ENCODE data around the gene DOCK4. TPM values are rescaled to one million over a fixed set of nuclear protein-coding genes. Genes with fewer than 3 reads are reported as not detected.

DOCK4 gene
- polyA plus RNA-seq, 2 of the 4 experiments (the other 2 are of a cell fraction) = 13.7 to 15.7 TPM

DNA sequence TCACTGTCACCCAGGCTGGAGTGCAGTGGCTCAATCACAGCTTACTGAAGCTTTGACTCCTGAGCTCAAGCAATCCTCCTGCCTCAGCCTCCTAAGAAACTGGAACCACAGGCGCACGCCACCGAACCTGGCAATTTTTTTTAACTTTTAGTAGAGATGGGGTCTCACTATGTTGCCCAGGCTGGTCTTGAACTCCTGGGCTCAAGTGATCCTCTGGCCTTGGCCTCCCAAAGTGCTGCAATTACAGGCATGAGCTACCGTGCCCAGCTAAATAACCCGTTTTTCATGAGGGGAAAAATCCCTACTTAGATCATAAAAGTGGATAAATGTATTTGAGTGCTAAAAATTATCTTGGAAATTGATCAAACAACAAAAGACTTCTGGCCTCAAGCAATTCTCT lies 443.4 kb downstream of the DOCK4 start:
- CTCF ChIA-PET = interaction anchor here (0.9 to 6.2 kb wide), 41 partner anchors 10 to 778 kb away, joined by 3 to 36 read pairs (median 5); partner anchors contain the start of gene LSMEM1
- H3K4me2 ChIP-seq = no peak overlapping the region
- no peak for DNase-seq (ENCODE audit: low read depth in 1 of 2, low spot score in 1 of 2)
- no peak for ATAC-seq
- H3K27ac ChIP-seq = no peak overlapping the region
- H3K4me3 ChIP-seq = no peak overlapping the region
- 63% methylated on average over 5 of the region's 5 CpGs for WGBS (ENCODE audit: missing lambda C conversion rate)
- H3K4me1 ChIP-seq = no peaks in the 10 kb centered on the region; the same call in 2 of the 3 replicates
- FAIRE-seq = no peak
- POLR2A ChIA-PET = interaction anchor here (1.0 to 1.3 kb wide), 2 partner anchors 92 to 688 kb away, joined by 4 to 5 read pairs; partner anchors contain the start of gene IFRD1
- H3K9me3 ChIP-seq = no peaks in the 10 kb centered on the region
- TF ChIP-seq HOXA7 (CRISPR knock-in tag; IDR thresholded peaks at IDR 0.05) = no peak
- TF ChIP-seq BHLHE40 (IDR thresholded peaks at IDR 0.05; ENCODE audit: low read depth, low read length) = no peak
- no peak for TF ChIP-seq PHF8 (IDR thresholded peaks at IDR 0.05; ENCODE audit: borderline replicate concordance, low read depth)
- TF ChIP-seq MAFK (IDR thresholded peaks at IDR 0.05; ENCODE audit: partially characterized antibody) = no peak
- TF ChIP-seq, protein P1, sequence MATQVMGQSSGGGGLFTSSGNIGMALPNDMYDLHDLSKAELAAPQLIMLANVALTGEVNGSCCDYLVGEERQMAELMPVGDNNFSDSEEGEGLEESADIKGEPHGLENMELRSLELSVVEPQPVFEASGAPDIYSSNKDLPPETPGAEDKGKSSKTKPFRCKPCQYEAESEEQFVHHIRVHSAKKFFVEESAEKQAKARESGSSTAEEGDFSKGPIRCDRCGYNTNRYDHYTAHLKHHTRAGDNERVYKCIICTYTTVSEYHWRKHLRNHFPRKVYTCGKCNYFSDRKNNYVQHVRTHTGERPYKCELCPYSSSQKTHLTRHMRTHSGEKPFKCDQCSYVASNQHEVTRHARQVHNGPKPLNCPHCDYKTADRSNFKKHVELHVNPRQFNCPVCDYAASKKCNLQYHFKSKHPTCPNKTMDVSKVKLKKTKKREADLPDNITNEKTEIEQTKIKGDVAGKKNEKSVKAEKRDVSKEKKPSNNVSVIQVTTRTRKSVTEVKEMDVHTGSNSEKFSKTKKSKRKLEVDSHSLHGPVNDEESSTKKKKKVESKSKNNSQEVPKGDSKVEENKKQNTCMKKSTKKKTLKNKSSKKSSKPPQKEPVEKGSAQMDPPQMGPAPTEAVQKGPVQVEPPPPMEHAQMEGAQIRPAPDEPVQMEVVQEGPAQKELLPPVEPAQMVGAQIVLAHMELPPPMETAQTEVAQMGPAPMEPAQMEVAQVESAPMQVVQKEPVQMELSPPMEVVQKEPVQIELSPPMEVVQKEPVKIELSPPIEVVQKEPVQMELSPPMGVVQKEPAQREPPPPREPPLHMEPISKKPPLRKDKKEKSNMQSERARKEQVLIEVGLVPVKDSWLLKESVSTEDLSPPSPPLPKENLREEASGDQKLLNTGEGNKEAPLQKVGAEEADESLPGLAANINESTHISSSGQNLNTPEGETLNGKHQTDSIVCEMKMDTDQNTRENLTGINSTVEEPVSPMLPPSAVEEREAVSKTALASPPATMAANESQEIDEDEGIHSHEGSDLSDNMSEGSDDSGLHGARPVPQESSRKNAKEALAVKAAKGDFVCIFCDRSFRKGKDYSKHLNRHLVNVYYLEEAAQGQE (IDR thresholded peaks at IDR 0.05) = no peak
- TF ChIP-seq RARB (CRISPR knock-in tag; IDR thresholded peaks at IDR 0.05) = no peak
- TF ChIP-seq JUN (IDR thresholded peaks at IDR 0.05) = no peak
- TF ChIP-seq TFCP2L1 (CRISPR knock-in tag; IDR thresholded peaks at IDR 0.05) = no peak
- TF ChIP-seq ZNF302 (CRISPR knock-in tag; IDR thresholded peaks at IDR 0.05) = no peak
- TF ChIP-seq EP300 (IDR thresholded peaks at IDR 0.05) = no peak
- TF ChIP-seq KDM5A (IDR thresholded peaks at IDR 0.05) = no peak
- no peak for TF ChIP-seq RNF2 (IDR thresholded peaks at IDR 0.05; ENCODE audit: borderline replicate concordance, low read depth)
- TF ChIP-seq ZSCAN20 (CRISPR knock-in tag; IDR thresholded peaks at IDR 0.05) = no peak
- no peak for TF ChIP-seq MYC (IDR thresholded peaks at IDR 0.05; ENCODE audit: borderline replicate concordance, low read length)
- TF ChIP-seq GATA3 (IDR thresholded peaks at IDR 0.05; ENCODE audit: borderline replicate concordance) = no peak
- no peak for TF ChIP-seq NPAS2 (CRISPR knock-in tag; IDR thresholded peaks at IDR 0.05; ENCODE audit: borderline replicate concordance)

DNA sequence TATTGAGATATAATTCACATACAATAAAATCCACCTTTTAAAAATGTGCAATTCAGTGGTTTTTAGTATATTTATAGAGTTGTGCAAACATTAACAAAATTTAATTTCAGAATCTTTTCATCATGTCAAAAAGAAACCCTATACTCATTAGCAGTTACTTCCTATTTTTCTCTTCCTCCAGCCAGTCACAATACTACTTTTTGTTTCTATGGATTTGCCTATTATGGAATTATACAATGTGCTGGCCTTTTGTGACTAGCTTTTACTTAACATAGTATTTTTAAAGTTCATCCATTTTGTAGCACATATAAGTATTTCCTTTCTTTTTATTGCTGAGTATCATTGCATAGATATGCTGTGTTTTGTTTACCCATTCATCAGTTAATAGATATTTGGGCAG lies 444.0 kb downstream of the DOCK4 start:
- ATAC-seq = no peak
- TF ChIP-seq, protein P2, sequence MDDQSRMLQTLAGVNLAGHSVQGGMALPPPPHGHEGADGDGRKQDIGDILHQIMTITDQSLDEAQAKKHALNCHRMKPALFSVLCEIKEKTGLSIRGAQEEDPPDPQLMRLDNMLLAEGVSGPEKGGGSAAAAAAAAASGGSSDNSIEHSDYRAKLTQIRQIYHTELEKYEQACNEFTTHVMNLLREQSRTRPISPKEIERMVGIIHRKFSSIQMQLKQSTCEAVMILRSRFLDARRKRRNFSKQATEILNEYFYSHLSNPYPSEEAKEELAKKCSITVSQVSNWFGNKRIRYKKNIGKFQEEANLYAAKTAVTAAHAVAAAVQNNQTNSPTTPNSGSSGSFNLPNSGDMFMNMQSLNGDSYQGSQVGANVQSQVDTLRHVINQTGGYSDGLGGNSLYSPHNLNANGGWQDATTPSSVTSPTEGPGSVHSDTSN (IDR thresholded peaks at IDR 0.05) = no peak
- TF ChIP-seq CBX2 (IDR thresholded peaks at IDR 0.05; ENCODE audit: borderline replicate concordance, low read depth) (no peak), FOSL2 (IDR thresholded peaks at IDR 0.05) (no peak), FOSL2 (CRISPR knock-in tag; IDR thresholded peaks at IDR 0.05) (no peak), ZC3H11A (IDR thresholded peaks at IDR 0.05) (no peak), HOXB5 (CRISPR knock-in tag; IDR thresholded peaks at IDR 0.05) (no peak), POLR2AphosphoS2 (conservative IDR thresholded peaks at IDR 0.05; ENCODE audit: low read length) (no peak), ZFP36 (IDR thresholded peaks at IDR 0.05; ENCODE audit: borderline replicate concordance, partially characterized antibody) (no peak), HOXA7 (CRISPR knock-in tag; IDR thresholded peaks at IDR 0.05) (no peak)
- TF ChIP-seq, protein P3, sequence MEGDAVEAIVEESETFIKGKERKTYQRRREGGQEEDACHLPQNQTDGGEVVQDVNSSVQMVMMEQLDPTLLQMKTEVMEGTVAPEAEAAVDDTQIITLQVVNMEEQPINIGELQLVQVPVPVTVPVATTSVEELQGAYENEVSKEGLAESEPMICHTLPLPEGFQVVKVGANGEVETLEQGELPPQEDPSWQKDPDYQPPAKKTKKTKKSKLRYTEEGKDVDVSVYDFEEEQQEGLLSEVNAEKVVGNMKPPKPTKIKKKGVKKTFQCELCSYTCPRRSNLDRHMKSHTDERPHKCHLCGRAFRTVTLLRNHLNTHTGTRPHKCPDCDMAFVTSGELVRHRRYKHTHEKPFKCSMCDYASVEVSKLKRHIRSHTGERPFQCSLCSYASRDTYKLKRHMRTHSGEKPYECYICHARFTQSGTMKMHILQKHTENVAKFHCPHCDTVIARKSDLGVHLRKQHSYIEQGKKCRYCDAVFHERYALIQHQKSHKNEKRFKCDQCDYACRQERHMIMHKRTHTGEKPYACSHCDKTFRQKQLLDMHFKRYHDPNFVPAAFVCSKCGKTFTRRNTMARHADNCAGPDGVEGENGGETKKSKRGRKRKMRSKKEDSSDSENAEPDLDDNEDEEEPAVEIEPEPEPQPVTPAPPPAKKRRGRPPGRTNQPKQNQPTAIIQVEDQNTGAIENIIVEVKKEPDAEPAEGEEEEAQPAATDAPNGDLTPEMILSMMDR (IDR thresholded peaks at IDR 0.05) = no peak
- TF ChIP-seq, protein P4, sequence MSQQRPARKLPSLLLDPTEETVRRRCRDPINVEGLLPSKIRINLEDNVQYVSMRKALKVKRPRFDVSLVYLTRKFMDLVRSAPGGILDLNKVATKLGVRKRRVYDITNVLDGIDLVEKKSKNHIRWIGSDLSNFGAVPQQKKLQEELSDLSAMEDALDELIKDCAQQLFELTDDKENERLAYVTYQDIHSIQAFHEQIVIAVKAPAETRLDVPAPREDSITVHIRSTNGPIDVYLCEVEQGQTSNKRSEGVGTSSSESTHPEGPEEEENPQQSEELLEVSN (IDR thresholded peaks at IDR 0.05; ENCODE audit: borderline replicate concordance, low read depth) = no peak
- TF ChIP-seq, protein P5, sequence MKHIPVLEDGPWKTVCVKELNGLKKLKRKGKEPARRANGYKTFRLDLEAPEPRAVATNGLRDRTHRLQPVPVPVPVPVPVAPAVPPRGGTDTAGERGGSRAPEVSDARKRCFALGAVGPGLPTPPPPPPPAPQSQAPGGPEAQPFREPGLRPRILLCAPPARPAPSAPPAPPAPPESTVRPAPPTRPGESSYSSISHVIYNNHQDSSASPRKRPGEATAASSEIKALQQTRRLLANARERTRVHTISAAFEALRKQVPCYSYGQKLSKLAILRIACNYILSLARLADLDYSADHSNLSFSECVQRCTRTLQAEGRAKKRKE (CRISPR knock-in tag; IDR thresholded peaks at IDR 0.05; ENCODE audit: low read depth) = no peak
- no peak overlapping the region for H3K4me2 ChIP-seq
- no peak for FAIRE-seq
- no peaks in the 10 kb centered on the region for H3K9me3 ChIP-seq
- ChIA-PET POLR2A (no interaction called here), CTCF (interaction anchor here (1.3 to 6.2 kb wide), 20 partner anchors 9 to 737 kb away, joined by 3 to 36 read pairs (median 6); no protein-coding TSS in a partner anchor)
- no peaks in the 10 kb centered on the region; the same call in 2 of the 3 replicates for H3K4me1 ChIP-seq
- H3K27ac ChIP-seq = no peak overlapping the region
- DNase-seq (ENCODE audit: low read depth in 1 of 2, low spot score in 1 of 2) = no peak
- no peak overlapping the region for H3K4me3 ChIP-seq
